Measurements from ENCODE around the gene OXER1.

OXER1 gene

GRCh38 chr2:42768706-42769256 is 4.8 kb upstream of the OXER1 start:
- no peak for DNase-seq

- no peak for DNase-seq
Observed at GRCh38 chr2:42767899-42768705, 4.2 kb upstream of the OXER1 start.

GRCh38 chr2:42767080-42767898 is 3.4 kb upstream of the OXER1 start:
- DNase-seq, result no peak

DNA sequence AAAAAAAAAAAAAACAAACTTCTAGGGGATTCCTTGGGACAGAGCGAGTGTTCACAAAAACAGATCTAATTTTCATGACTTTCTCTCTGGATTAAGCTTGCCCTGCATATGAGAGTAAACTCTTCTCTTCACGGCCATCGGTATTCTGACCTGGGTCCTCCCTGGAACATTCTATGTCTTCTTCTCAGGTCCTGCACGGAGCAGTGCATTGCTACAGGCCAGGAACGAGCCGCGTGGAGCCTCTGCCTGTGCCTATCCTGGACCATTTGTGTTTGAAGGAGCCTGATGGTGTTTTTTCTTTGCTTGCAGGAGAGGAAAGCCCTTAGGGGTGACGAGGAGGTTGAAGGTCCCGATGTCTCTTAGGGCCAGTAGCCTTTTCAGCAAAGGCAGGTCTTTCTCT is 1.8 kb upstream of the OXER1 start:
- DNase-seq, result no peak

DNA sequence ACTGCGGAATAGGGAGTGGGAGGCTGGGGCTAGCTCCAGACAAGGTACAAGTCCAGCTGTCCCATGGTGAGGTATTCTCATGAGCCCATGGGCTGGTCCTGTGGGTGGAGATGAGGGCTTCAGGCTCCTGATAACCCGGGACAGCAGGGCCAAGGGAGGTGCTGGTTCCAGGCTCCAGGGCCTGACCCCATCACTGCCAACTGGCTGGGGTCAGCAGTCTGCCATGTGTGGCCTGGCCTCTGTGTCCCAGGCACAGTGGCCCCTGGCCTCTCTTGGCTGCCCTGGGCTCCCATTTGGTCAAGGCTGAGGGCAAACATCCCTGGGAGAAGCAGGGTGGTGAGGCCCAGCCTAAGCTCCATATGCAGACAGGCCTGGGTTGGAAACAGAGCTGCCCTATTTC is 966 bp upstream of the OXER1 start:
- no peak for DNase-seq

- no peak for DNase-seq
Observed at GRCh38 chr2:42762823-42763804, 821 bp downstream of the OXER1 start.

DNA sequence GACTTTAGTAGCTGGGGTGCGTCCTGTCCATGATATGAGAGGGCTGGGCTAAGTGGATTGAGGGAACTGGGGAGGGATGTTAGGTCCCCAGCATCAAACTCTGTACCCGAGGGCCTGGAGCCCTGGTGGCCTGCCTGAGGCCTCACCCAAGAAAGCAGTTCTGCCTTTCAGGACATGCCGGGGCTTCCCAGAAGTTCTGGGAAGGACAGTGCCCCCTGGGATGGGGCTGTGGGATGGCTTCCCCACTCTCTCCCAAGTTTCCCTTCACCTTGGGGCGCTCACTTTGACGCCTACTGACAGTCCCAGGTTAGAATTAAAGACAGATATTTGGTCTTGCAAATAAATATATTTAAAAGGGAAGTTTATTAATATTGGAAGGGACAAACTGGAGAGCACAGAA is 1.8 kb downstream of the OXER1 start:
- DNase-seq, result no peak

DNA sequence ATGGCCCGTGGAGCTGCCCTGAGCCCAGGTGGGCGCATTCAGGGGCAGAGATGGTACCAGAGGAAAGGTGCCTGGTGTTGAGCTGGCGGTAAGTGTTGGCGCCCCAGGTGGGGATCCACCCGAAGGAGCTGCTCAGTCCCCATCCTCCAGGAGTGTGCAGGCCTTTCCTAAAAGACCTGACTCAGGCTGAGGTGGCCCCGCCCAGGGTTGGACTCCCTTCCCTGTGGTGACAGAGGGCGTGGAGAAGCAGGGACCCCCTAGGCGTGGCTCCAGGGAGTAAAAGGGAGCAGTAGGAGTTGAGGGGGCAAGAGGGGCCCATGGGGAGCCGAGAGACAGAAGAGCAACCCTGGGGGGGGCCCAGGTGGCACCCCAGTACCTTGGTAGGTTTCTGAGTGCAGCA is 2.4 kb downstream of the OXER1 start:
- no peak for DNase-seq

GRCh38 chr2:42758751-42759150 is 5.2 kb downstream of the OXER1 start:
- no peak for DNase-seq

DNA sequence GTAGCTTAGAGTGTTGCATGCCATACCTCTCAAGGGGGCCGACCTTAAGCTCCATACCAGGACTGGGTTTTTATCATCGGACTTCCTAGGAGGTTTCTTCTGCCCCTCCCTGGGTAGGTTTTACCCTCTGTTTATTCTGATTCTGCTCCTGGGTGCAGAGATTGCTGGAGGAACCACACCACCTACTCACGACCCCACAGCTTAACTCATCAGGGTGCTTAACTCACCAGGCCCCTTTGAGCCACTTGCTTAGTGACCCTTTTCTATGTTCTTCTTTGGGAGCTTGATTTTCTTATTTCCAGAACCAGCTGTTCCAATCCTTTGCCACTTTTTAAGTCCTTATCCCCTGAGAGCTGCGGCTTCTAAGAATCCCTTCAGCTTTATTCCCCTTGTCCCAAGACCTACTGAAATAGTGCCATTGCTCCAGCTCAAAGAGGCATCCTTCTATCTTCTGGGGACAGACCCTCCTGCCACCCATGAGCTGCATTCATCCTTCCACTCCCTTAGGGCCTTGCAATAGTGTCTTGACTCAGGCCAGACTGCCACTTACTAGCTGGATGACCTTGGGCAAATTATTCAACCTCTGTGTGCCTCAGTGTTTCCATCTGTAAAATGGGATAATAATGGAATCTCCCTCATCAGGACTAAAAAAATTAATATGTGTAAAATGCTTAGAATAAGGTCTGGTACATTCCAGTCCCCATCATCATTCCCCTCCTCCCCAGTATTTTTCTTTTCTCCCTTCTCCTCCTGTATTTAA is 5.8 kb downstream of the OXER1 start:
- DNase-seq, result no peak

GRCh38 chr2:42756966-42757513 is 6.9 kb downstream of the OXER1 start:
- DNase-seq, result no peak

- no peak for DNase-seq
Observed at GRCh38 chr2:42756150-42756775, 7.7 kb downstream of the OXER1 start.

- DNase-seq, result no peak
Observed at GRCh38 chr2:42755191-42755880, 8.6 kb downstream of the OXER1 start.

GRCh38 chr2:42754776-42755140 is 9.2 kb downstream of the OXER1 start:
- no peak for DNase-seq

DNA sequence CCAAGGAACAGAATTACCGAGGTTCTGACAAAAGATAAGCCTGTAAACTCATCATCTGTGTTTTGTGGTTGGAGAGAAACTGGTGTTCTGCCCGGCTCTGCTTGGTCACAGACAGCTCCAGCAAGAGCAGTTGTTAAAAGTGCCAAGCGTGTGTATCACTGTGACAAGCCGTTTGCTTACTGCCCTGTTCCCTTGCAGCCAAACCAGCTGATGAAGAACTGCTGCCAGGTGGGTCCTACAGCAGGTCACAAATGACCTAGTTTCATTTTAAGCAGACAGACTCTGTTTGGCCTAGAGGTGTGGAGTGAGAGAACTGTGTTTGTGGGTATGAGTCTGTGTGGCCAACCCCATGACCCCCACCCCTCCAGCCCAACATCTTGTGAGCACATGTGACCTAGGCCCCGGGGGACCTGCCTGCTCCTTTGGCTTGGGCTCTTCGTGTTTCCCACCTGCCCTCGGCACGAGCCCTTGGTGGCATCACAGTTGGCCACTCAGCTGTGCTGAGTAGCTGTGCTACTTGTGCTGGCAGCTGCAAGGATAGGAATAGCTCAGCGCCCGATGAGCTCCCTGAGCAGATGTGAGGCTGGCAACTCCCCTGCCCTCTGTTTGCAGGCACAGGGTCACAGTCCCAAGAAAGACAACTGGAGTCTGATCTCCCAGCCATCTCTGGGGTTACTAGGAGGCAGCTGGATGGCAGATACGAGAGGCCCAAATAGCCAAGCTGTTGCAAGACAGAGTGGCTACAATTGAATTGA is 9.7 kb downstream of the OXER1 start:
- DNase-seq, result no peak

- DNase-seq, result no peak
Observed at GRCh38 chr2:42752816-42753813, 10.8 kb downstream of the OXER1 start.

DNA sequence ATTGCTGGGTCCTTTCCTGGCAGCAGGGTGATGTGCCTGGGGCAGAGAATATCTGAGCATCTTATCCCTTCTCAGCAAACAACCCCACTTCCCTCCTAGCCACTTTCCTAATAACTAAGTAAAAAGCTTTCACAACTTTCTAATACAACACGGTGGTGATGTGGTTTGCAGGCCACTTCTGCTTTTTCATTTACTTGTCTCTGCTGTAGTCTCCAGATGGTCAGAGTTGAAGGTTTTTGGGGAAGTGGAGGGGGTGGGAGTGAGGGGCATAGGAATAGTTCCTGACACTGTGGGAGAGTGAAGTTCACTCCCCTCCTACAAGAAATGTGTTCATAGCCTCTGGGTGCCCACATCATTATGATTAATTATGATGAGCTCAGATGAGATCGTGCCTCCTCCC is 11.6 kb downstream of the OXER1 start:
- DNase-seq, result no peak

- DNase-seq, result no peak
Observed at GRCh38 chr2:42748840-42749239, 15.1 kb downstream of the OXER1 start.

Measured in HCEC 1CT (cell line).